GM18858 (cell line): ENCODE data around the gene CBLB.

Experiments
- ATAC-seq: cut with Tn5 transposase; IDR thresholded peaks from one replicate; pipeline ENCODE4 v1.9.1; 2021; ENCODE audit not compliant: unreplicated experiment

CBLB gene

DNA sequence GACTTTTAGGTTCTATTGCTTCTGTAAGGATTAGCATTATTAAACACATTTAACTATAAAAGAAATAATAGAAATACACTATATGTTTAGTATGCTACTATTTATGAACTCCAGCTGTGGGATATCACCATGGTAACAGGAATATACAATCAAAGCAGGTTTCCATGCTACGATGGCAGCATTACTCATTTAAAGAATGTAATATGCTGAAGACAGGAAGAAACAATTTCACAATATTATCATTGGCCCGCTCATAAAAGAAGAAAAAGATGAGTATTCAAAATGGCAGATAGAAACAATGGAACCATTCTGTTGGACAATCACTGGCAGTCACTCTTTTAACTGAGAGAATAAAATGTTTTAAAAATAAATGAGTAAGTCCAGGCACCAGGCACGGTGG lies 153.4 kb downstream of the CBLB start:
- ATAC-seq: no peak

DNA sequence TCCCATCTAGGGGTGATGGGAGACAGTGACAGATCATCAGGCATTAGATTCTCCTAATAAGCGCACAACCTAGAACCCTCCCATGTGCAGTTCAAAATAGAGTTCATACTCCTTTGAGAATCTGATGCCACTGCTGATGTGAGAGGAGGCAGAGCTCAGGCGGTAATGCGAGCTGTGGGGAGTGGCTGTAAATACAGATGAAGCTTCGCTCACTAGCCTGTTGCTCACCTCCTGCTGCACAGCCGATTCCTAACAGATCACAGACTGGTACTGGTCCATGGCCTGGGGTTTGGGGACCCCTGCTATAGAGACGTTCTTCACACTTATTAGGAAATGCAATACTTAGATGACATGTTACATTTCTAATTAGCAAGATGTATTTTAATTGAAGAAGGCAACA lies 154.4 kb downstream of the CBLB start:
- no peak for ATAC-seq

DNA sequence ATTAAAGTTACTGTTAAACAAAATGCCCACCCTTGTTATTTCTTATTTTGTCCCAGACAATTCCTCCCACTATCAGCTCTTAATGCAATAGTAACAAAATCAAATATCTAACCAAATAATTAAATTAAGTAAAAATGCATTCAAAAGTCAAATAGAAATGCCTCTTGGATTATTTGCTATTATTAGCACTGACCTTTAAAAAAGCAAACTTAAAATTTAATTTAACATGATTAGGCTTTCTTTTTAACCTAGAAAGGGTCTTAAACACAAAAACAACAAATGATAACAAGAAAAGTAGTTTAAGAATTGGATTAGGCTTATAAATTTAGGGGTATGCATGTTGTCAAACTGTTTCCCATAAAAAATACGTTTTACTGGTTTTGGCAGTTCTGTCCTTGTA lies 159.8 kb downstream of the CBLB start:
- ATAC-seq: no peak

DNA sequence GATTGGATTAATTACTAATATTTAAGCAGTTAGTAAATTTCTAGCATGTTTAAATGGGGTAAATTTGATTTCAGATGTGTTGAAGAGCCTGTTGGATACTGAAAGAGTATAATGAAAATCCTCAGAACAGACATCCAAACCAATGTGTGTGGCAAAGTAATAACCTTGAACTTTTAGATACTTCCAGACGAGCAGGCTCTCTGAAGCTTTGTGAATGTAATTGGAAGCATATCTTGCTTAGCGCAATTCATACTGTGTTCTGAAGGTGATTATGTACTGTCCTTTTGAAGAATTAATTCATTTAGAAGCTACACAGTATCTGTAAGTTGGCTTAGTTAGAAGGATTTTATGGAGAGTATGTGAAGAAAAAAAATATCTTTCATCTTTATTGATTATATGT lies 161.8 kb downstream of the CBLB start:
- no peak for ATAC-seq

DNA sequence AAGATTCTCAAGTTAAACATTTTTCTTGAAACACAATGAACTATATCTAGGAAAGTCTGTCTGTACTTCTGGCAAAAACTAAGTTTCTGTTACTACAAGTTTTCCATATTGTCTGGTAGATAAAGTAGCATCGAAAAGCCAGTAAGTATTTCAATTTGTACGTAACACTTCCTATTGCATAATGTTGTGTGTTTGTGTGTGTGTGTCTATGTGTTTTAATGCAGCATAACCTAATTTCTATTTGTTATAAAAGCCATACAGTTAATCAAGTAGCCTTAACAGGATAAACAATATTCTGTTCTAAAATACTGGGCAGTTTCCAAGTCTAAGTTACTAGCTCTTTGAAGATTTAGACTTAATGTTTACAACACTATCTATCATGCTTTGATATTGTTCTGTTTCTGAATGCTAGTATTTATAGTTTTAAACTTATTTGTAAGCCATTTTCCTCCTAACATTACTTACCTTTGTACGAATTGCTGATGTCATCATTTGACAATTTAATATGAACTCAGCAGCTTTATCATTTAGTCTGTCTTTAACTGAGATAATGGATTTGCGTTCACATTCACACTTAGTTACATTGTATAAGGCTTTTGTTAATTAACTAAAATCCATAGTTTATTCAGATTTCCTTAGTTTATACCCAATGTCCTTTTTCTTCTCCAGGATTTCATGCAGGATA lies 163.9 kb downstream of the CBLB start:
- no peak for ATAC-seq

DNA sequence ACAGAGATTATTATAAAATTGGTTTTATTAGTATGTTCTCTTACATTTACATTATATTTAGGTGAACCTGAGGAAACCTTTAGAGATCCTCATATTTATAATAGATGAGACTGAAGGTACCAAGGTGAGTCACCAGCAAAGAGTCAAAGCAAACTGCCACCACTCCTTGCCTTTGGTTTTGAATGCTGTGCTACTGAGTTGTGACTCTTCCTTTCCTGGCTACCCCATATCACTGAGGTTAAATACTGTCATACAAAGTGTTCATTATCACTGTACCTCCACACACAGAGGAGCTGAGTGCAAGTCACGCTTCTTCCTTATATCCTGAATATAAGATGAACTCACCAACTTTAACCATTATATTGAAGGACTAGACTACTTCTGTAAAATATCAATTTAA lies 168.2 kb downstream of the CBLB start:
- ATAC-seq: no peak

DNA sequence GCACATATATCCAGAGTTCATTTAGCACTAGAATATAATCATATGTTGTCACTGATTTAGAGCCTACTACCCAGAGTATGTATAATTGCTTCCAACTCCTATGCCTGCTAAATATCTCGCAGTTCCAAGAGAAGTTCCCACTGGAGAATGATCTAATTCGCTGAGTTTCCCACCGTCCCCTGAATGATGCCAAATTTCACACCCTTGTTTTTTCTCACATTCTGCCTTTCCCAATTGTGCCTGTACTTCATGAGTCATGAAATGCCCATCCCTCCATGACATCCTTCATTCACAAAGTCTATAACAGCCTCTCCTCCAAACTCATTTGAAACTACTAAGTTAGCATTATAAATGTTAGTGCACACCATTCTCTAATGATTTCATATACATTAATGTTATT lies 177.2 kb downstream of the CBLB start:
- no peak for ATAC-seq

DNA sequence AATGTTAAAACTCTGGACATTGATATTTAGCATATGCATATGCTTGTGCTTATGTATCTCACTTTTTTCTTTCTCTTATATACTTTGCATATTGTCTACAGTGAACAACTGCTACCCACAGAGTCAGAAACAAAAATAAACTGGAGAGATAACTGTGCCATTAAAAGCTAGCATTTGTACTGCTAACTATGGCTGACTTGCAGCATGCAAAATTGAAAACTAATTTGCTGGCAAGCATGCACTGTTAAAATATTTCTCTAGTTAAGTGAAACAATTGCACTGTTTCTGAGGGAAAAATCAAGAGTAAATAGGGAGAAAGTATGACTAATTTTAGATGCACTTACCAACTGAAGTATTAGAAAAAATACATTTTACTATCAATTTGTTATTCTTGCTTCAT lies 177.8 kb downstream of the CBLB start:
- no peak for ATAC-seq

DNA sequence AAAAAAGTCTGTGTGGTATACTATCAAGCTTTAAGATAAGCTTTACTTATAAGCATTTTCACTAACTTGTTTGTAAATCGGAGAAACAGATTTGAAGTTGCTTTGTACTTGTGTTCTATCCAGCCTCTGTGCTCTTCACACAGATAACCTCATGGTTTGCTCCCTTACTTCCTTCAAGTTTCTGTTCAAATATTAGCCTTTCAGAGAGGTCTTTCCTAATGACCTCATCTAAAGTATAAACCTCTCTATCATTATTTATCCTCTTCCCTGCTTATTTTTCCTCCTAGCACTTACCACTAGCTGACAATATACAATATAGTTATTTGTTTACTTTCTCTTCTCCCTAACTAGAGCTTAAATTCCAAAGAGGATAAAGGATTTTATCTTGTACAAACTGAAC lies 180.0 kb downstream of the CBLB start:
- no peak for ATAC-seq

DNA sequence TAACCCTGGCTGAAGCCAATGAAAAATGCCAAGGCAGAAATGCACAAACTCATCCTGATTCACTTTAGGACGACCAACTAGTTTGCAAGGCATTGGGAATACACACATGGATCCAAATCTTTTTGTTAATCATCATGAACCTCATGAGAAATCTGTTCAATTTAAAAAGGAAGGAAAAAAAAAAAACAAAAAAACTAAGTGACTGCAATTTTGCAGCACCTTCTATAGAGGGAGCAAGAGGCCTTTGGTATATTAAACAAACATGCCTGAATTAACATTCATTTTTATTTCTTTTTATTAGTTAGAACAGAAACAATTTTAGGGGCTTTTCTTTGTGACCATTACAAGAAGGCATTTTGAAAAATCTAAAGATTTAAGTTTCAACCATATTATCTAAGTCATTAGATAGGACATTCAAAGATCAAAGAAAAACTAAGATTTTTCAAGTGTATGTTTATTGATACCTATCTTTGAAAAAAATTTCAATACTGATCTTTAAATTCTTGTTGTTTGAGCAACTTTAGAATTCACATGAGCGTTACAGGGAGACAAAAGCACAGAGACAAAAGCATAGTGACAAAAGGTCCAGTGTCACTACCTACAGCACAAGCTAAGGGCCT lies 182.4 kb downstream of the CBLB start:
- no peak for ATAC-seq

DNA sequence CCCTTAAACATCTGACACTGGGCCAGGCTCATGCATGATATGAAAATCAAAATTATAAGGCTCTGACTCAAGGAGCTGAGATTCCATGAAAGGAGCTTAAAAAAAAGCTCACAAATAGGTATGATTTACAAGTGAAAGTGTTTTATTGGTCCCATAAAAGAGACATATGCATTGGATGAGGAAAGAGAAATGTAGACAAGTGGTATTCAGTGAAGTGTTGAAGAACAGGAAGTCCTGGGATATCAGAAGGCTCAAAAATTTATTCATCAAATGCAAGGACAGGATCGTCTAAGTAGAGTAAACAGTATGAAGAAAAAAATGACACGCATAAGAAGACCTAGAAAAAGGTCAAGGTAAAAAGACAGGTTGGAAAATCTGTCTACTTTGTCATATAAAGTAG lies 188.9 kb downstream of the CBLB start:
- no peak for ATAC-seq

DNA sequence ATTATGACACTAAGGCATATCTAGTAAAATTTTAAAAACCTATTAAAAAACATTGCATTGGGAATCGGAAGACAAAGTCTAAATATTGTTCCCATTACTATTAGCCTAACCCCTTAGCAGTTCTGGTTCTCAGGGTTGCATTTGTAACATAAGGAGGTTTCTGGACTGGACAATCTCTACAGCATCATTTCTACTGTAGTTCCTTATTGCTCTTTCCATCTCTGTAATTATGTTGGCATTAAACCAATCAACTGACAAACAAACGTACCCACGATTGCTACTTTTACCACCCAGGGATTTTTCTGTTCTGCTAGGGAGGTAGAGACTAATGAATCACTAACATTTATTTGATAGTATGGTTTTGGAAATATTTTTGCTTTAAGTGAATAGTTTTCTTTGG lies 190.8 kb downstream of the CBLB start:
- no peak for ATAC-seq

DNA sequence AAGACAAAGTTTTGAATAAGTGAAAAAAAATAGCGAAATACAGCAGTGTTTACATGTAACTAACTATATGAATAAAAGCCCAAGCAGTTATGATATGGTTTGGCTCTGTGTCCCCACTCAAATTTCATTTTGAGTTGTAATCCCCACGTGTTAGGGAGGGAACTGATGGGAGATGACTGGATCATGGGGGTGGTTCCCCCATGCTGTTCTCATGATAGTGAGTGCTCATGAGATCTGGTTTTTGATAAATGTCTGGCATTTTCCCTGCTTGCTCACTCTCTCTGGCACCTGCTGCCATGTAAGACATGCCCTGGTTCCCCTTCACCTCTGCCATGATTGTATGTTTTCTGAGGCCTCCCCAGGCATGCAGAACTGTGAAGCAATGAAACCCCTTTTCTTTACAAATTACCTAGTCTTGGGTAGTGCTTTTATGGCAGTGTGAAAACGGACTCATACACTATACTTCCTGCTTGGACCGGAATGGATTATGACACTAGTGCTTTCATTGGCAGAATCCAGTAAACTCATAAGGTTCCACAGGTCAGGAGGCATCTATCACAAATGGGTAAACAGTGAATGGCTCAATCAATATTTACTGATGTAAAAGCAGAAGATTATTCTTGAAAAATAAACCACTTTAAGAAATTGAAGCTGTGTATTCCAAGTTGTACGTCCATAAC lies 192.1 kb downstream of the CBLB start:
- ATAC-seq: no peak

DNA sequence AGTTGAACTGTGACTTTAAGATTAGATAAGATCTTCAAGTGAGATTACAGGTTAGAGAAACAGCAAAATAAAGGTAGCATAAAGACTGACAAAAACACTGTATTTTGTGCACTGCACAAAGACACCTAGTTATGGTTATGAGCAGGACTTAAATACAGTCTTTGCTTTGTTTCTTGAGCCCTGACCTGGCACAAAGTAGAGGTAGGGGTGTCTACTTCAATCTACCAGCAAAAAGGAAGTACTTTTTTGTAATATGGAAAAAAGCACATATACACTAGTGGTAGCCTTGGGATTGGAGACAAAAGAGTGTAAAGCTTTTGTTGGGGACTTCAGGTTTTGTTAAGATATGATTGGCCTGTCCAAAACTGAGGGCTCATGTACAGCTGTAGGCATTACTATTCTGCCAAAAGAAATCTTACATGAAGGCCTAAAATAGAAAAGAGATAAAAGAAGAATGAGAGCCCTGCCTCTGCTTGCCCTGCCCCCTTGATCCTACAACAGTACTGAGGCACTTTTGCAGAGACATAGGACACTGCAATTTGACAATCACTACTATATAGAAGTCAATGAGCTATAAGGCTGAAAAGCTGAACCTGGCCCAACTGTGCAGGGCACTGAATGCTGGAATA lies 194.3 kb downstream of the CBLB start:
- no peak for ATAC-seq

DNA sequence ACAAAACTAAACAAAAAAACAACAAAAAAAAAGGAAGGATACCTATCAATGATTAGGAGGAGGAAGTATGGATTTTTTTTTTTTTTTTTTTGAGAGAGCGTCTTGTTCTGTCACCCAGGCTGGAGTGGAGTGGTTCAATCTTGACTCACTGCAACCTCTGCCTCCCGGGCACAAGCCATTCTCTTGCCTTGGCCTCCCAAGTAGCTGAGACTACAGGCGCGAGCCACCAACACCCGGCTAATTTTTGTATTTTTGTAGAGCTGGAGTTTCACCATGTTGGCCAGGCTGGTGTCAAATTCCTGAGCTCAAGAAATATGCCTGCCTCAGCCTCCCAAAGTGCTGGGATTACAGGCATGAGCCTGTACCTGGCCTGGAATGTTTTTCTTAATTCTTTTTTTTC lies 195.8 kb downstream of the CBLB start:
- no peak for ATAC-seq

DNA sequence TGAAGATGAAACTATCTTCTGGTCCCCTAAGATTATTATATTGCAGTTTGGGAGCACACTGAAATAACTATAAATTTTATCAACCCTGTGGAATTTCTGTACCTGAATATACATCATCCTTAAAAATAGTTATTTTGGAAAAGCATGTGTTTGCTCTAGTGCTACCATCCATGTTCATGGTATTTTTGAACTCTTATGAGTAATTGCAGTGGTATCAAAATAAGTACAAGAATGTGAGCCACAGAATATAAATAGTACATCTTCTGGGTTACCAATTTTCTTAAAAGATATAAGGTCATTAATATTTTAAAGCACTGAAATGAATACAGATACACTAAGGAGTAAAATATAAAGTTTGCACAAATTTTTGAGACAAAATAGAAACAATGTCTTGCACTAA lies 206.5 kb downstream of the CBLB start:
- no peak for ATAC-seq

DNA sequence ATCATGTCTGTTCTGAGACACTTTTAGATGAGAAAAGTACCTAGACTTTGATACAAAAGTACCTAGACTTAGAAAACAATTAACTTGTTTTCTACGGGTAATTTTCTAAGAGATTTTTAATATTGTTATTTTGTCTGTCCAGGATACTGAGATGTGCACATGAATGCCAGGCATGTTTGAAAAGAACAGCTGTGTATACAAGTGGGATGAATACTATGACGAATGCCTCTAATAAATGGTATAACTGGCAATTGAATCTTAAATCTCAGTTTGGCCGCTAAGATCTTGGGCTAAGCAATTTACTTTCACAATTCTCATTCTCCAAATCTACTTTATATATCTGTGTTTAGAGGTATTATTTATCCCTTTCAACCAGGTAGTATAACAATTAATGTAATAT lies 207.4 kb downstream of the CBLB start:
- no peak for ATAC-seq

DNA sequence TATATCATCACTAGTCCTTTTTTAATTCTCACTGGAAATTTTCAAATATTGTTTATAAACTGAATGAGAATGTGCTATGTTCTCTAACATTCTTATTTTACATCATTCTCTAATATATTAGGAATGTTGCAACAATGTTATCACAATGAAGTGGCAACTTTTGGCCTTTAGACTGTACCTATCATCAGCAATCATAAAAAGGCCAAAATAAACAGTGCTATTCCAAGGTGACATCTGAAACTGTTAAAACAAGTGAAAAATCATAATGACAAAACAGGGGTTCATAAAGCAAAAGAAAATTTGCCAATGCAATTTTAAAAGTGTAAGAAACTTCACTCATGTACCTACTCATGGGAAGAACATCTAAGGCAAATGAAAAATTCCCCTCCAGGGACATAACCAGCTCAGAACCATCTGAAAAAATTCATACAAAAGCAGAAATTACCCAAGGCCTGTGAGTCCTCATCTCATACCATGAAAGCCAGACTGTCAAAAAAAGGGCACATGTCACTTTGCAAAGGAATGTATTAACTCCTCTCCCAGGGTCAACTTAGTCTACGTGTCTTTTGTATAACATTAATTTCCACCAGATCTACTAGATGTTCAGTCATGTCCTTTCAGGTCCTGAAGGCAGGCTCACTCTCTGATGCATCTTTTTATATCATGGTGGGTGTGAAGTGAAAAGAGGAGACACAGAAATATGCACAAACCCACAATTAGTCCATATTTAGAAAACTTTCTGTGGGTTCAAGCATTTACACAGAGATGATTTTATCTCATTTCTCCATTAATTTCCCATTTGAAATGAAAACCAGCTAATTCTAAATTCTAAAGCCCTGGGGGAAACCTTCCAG lies 211.9 kb downstream of the CBLB start:
- no peak for ATAC-seq

DNA sequence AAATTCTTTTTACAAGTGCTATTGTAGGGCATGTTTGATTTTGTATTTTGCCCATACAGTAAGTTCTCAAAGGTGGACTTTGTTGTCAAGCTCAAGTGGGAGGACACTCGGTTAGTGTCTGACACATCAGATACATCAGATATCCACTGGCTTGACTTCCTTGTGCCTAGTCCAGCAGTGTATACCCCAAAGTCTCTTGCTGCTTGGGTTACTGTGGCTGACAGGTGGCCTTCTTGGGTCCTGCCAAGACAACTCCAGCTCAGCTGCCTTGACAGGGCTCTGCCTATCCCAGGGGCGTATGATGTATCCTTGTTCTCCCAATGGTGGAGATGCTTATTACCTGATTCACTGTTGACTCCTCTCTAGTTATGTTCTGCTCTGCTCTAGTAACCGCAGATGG lies 214.9 kb downstream of the CBLB start:
- ATAC-seq: no peak

DNA sequence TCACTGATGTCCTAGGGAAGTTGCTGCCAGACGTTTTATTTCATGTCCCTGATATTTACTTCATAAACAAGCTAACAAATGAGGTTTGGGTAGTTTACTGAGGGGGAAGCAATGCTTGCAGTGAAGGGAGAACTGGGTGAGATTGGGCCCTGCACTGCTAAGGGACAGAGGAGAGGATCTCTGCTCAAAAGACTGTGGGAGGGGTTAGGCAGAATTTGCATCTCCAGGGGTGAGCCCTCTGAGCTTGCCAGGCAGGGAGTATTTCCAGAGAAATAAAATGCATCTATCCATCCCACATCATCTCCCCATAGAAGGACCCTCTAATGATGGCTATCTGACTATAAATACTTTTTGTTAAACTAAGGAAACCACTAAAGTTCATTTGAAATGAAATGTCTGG lies 215.6 kb downstream of the CBLB start:
- ATAC-seq: no peak

DNA sequence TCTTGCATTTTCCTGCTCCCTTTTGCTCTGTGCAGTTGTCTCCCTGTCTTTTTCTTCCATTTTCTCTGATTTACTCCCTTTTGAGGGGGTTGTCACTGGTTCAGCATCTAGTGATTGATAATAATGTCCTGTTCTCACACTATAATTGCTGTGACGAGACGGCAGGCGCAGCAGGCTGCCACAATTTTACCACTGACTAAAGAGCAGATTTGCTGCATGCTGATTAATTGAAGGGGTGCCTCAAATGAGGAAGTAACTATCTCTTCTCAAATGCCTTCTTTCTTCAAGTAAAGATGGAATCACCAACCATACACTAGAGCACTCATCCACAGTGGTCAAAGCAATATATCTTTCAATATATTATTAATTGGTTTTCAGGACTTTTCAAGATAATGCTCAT lies 219.3 kb downstream of the CBLB start:
- no peak for ATAC-seq
